Effector CD8-positive, alpha-beta T cell (primary cell): ENCODE measurements around the gene SNX22.
"Not testable (repeated sequence)": the region's sequence is repeated elsewhere in the genome, so short reads cannot be mapped to it uniquely, and the experiment has no call there.

Experiments
- DNase-seq: peaks from one replicate; lab custom pipeline; 2025; lab: John Stamatoyannopoulos, UW
- total RNA-seq, 4 experiments: gene quantifications; one replicate each; lab custom pipeline; 2026; lab: John Stamatoyannopoulos, UW

The SNX22 gene
- total RNA-seq: 0.91 to 1.6 (median 1.4) reads per million in 4 experiments

- peak; percentile 7 for DNase-seq
These were observed at the start of gene SNX22 for GRCh38 chr15:64151727-64152506. Gene SNX22, plus strand, starts transcription at chr15:64151731. Its CDS starts 45 bp downstream, at chr15:64151776.

- DNase-seq: no peak
These were observed 49.0 kb upstream of the SNX22 start for GRCh38 chr15:64102497-64102896.

DNA sequence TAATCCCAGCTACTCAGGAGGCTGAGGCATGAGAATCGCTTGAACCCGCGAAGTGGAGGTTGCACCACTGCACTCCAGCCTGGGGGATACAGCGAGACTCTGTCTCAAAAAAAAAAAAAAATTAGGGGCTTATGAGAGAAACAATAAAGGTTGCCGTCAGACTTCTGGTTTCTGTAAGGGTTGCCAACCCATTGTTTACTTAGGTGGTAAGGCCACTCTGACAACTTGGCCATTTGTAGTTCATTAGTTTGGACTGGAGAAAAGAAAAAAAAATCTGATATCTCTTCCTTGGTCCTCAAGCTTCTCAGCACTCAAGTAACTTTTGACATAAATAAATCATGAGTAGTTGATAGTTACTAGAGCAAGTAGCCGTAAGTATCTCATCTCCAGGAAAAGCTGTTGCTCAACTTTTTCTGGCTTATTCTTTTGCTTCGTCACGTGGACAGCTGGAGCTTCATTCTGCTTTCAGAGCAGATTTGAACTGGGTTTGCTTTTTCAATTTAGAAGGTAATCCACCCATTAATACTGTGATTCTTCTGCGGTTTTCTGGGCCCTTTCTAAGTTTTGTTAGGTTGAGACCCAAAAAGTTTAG, 46.3 kb upstream of the SNX22 start:
- DNase-seq: no peak

GRCh38 chr15:64107337-64107736, 44.2 kb upstream of the SNX22 start:
- no peak for DNase-seq

- not testable (repeated sequence) for DNase-seq
These were observed 41.3 kb upstream of the SNX22 start for GRCh38 chr15:64110108-64110701.

GRCh38 chr15:64110950-64111678, 40.4 kb upstream of the SNX22 start:
- no peak for DNase-seq

GRCh38 chr15:64111679-64112050, 39.9 kb upstream of the SNX22 start:
- DNase-seq: no peak

GRCh38 chr15:64112073-64112772, 39.3 kb upstream of the SNX22 start:
- DNase-seq: no peak

DNA sequence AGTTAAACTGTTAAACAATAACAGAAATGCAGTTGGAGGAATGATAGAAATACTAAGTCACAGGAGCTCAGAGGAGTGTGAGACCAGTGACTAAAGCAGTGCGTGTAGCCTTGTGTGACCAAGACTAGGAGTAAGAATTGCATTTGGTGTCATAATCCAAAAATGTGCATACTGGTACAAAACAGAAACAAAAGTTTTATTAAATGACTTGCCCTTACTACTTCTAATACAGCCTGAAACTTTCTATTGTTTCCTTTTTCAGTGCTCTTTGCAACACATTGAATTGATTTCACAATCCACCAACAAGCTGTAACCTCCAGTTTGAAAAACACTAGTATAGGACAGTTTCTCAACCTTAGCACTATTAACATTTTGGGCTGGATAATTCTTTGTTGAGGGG, 38.6 kb upstream of the SNX22 start:
- DNase-seq: no peak

DNA sequence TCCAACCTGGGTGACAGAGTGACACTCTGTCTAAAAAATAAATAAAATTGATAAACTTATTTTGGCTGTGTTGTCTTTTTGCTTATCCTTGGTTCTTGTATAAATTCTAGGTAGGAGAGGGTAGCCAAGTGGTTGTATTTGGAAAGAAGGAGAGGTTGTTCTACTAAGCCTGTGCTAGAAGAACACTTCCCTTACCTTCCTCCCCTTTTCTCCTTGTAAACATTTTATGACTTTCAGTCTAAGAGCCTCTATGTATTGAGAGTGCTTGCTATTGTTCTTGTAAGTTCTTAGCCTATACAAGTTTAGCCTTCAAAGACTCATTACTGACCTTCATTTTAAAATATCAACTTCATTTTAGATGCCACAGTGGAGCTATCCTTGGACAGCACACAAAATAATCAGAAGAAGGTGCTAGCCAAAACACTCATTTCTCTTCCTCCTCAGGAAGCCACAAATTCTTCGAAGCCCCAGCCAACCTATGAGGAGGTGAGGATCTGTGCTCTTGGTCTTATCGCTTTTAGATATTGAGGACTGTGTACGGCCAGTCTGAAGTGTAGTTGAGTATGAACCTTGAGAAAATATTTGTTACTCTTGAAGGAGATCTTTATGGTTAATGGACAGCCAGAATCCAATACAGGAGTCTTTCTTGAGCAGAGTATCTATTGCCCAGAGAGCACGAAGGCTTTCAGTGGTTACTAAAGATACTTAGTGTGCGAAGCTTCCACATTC, 33.6 kb upstream of the SNX22 start:
- no peak for DNase-seq

DNA sequence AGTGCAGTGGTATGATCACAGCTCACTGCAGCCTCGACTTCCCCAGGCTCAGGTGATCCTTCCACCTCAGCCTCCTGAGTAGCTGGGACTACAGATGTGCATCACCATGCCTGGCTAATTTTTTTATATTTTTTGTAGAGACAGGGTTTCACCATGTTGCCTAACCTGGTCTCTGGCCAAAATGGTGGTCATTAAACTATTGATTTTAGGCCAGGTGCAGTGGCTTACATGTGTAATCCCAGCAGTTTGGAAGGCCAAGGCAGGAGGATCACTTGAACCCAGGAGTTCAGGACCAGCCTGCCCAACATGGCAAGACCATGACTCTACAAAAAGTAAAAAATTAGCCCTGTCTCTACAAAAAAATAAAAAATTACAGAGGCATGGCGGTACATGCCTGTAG, 31.2 kb upstream of the SNX22 start:
- not testable (repeated sequence) for DNase-seq

- DNase-seq: no peak
These were observed 29.9 kb upstream of the SNX22 start for GRCh38 chr15:64121614-64122013.

- DNase-seq: no peak
These were observed 29.1 kb upstream of the SNX22 start for GRCh38 chr15:64122444-64122843.

DNA sequence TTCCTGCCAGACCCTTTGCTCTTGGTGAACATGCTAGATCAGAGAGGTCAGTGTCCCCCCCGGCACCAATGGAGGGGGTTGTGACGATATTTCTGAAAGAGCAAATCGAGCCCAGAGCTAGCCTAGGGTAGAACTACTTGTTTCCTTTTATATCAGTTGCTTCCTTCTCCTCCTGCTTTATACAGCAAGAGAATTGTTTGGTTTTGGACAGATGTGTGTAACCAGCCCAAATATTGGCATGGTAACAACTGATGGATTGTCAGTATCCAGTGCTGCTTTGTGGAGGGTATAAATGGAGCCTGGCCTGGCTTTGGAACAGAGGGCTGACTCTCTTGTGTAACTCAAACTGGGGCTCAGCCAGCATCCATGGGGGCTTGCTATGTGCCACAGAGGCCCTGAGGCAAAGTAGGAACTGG, 28.6 kb upstream of the SNX22 start:
- no peak for DNase-seq

DNA sequence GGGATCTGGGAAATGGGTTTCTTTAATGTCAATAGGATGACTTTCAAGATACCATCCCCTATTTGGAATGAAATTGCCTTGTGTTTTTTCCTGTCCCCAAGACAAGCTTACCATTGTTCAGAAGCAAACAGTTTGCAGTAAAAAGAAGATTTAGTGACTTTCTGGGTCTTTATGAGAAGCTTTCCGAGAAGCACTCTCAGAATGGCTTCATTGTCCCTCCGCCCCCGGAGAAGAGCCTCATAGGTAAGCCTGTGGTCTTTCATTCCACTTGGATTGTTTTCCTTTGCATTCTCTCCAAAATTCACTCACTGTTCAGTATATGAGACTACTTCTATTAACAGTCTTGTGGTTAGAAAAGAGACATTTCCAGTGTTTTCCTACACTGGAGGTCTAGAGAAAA, 25.6 kb upstream of the SNX22 start:
- no peak for DNase-seq

DNA sequence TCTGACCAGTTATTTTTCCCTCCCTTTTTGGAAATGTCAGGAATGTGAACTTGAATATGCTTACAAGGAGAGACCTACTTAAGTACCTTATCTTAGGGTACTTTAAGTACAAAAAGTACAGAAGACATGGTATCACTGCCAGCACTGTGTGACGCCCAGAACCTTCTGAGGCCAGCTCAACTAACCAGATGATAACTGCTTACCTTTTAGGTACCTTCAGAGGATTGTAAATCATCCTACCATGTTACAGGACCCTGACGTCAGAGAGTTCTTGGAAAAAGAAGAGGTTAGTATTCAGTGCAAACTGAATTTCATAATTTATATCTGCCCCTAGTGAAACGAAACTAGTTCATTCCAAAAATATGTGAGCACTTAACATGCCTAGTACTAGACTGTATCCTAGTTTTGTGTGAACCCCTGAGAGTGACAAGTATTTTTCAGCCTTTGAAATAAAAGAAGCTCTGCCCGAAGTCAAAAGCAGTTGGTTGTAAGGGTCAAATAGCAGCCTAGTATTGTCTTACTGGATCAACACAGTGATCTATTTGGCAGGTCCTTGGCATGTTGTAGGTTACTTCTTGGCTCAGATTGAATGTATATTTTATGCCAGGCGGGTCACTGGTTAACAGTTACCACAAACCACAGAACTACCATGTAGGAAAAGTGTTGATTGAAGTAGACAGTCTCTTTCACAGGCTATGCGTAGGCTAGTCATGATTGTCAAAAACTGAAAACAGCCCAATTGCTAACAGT, 23.8 kb upstream of the SNX22 start:
- no peak for DNase-seq

DNA sequence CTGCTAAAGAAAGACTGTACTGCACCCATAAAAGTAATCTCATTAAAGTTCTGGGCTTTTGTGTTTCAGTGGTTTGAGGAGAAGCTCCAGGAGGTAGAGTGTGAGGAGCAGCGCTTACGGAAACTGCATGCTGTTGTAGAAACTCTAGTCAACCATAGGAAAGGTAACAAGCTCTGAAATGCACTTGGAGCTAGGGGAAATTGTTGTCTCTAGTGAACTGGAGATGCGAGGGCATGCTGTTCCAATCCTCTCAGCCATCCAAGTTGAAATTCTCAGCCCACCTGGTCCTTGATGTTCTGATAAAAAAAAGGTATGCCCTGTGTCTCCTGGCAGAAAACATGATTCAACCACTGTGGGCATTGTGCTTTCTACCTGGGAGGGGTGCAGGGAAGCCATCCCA, 21.4 kb upstream of the SNX22 start:
- no peak for DNase-seq

- no peak for DNase-seq
These were observed 20.0 kb upstream of the SNX22 start for GRCh38 chr15:64131547-64131946.

- DNase-seq: no peak
These were observed 19.3 kb upstream of the SNX22 start for GRCh38 chr15:64132217-64132616.

DNA sequence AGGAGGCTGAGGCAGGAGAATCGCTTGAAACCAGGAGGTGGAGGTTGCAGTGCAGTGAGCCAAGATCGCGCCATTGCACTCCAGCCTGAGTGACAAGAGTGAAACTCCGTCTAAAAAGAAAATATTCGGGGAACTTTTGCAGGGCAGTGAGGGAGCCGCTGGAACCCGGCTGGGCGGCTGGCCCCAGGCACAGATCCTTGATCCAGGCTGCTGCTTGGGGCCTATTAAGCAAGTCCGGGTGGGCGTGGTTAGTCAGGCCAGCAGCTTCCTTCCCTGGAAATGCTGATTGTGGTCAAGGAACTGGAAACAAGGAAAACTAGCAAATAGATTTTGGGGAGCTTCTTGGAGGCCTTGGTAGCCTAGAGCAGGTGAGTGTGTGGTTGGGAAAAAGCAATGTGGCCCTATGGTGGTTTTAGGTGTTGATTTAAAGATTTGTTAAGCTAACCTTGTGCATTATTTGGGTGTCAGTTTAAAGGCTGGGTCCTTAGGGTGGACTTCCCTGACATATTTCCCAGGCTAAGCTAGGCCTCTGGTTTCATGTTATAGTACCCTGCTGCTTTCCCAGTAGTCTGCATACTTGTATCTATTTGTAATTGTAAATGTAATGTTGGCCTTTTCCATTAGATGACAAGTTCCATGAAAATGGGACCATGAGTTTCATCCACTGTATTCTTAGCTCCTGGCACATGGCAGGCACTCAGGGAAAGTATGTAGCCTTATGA, 17.7 kb upstream of the SNX22 start:
- DNase-seq: no peak
